HepG2 (cell line): ENCODE measurements around the gene ZNF556. TPM values are rescaled to one million over a fixed set of nuclear protein-coding genes. Genes with fewer than 3 reads are reported as not detected.

Experiments used
- BATF2 ChIP-seq: sonication (generic); formaldehyde crosslinking; IDR thresholded peaks from 2 replicates; pipeline ENCODE4 v1.8.0; 2022; ENCODE audit warnings: mild to moderate bottlenecking, missing genetic modification reagents, moderate library complexity
- BORCS8-MEF2B ChIP-seq: sonication (generic); formaldehyde crosslinking; IDR thresholded peaks from 2 replicates; pipeline ENCODE4 v1.8.0; 2022; ENCODE audit warnings: mild to moderate bottlenecking, missing genetic modification reagents
- DPF2 ChIP-seq: sonication (generic); formaldehyde crosslinking; IDR thresholded peaks from 2 replicates; pipeline ENCODE4 v1.4.0; 2020; ENCODE audit warnings: mild to moderate bottlenecking, low read depth, missing genetic modification reagents, borderline replicate concordance
- FIP1L1 ChIP-seq: fragments of 200-400 bp; formaldehyde crosslinking; IDR thresholded peaks from 2 replicates; pipeline ENCODE4 v1.6.1; 2018; ENCODE audit warnings: low read depth, mild to moderate bottlenecking, low read length, moderate library complexity, borderline replicate concordance; ENCODE audit not compliant: insufficient read depth
- GTF2F1 ChIP-seq: fragments of 150-350 bp; IDR thresholded peaks from 2 replicates; pipeline ENCODE4 v1.6.1; 2014; ENCODE audit warnings: low read length
- HCFC1 ChIP-seq: fragments of 150-350 bp; IDR thresholded peaks from 2 replicates; pipeline ENCODE4 v1.6.1; 2014; ENCODE audit warnings: low read depth, low read length
- NFAT5 ChIP-seq: sonication (generic); formaldehyde crosslinking; IDR thresholded peaks from 2 replicates; pipeline ENCODE4 v1.4.0; 2020; ENCODE audit warnings: missing genetic modification reagents
- POGZ ChIP-seq: sonication (generic); formaldehyde crosslinking; IDR thresholded peaks from 2 replicates; pipeline ENCODE4 v1.4.0; 2020; ENCODE audit warnings: mild to moderate bottlenecking, missing genetic modification reagents
- SRY ChIP-seq: sonication (generic); formaldehyde crosslinking; IDR thresholded peaks from 2 replicates; pipeline ENCODE4 v1.8.0; 2022; ENCODE audit warnings: mild to moderate bottlenecking, missing genetic modification reagents
- TRAFD1 ChIP-seq: sonication (generic); formaldehyde crosslinking; IDR thresholded peaks from 2 replicates; pipeline ENCODE4 v1.5.1; 2020; ENCODE audit warnings: missing genetic modification reagents, mild to moderate bottlenecking, borderline replicate concordance
- ZBED4 ChIP-seq: sonication (generic); formaldehyde crosslinking; IDR thresholded peaks from 2 replicates; pipeline ENCODE4 v1.4.0; 2020; ENCODE audit warnings: missing genetic modification reagents, borderline replicate concordance
- ZNF296 ChIP-seq: sonication (generic); formaldehyde crosslinking; conservative IDR thresholded peaks from 2 replicates; pipeline ENCODE4 v1.5.0; 2020; ENCODE audit warnings: mild to moderate bottlenecking, missing genetic modification reagents
- ZNF713 ChIP-seq: sonication (generic); formaldehyde crosslinking; IDR thresholded peaks from 2 replicates; pipeline ENCODE4 v1.4.0; 2020; ENCODE audit warnings: mild to moderate bottlenecking, missing genetic modification reagents
- ZSCAN29 ChIP-seq: sonication (generic); formaldehyde crosslinking; conservative IDR thresholded peaks from 2 replicates; pipeline ENCODE4 v1.4.0; 2020; ENCODE audit warnings: mild to moderate bottlenecking, missing genetic modification reagents
- ZZZ3 ChIP-seq: sonication (generic); formaldehyde crosslinking; IDR thresholded peaks from 2 replicates; pipeline ENCODE4 v1.4.0; 2020; ENCODE audit warnings: missing genetic modification reagents, mild to moderate bottlenecking, borderline replicate concordance
- polyA plus RNA-seq, 8 experiments: library from polyadenylated mRNA; depleted of rRNA in 3 of 8; stranded (reverse) in 7 of 8; unstranded in 1 of 8; fragments of >200 nt; fragmentation: Illumina TruSeq in 4 of 8; extraction: Trizol in 4 of 8; gene quantifications; 2 replicates each; pipeline versions ENCODE4 v1.2.1 to v1.2.3, GENCODE V29; 2011 to 2016; ENCODE audit warnings: low read depth in 4 of 8, missing spikeins in 1 of 8, mixed read lengths in 1 of 8; ENCODE audit not compliant: insufficient read depth in 1 of 8
- total RNA-seq, 5 experiments: library from RNA; depleted of rRNA; stranded (reverse); fragments of >200 nt; fragmentation: Illumina TruSeq; extraction: Trizol; gene quantifications; 2 replicates each; pipeline ENCODE4 v1.2.3, GENCODE V29; 2016; ENCODE audit warnings: low read depth in 1 of 5

The ZNF556 gene
- total and polyA plus RNA-seq, 2 of the 13 experiments (the other 11 are each of a cell fraction or from before 2014, with no cell fraction given), result 4.2 to 28.6 TPM

GRCh38 chr19:2900296-2901252 is 33.4 kb downstream of the ZNF556 start, which contains the start of gene ZNF57 (continued):
- TF ChIP-seq FIP1L1 (no peak), ZBED4 (CRISPR knock-in tag) (peak; percentile 18; the same call in 1 of the 2 replicates), ZZZ3 (no peak), BORCS8-MEF2B (CRISPR knock-in tag) (peak; percentile 93), GTF2F1 (no peak), ZNF713 (0 out of 2 replicates have a peak, but pooled peaks have one; percentile 12), TRAFD1 (CRISPR knock-in tag) (no peak), NFAT5 (CRISPR knock-in tag) (no peak), POGZ (CRISPR knock-in tag) (no peak), ZNF296 (CRISPR knock-in tag) (peak; percentile 79; the same call in 1 of the 2 replicates), DPF2 (no peak), ZSCAN29 (CRISPR knock-in tag) (no peak), HCFC1 (no peak; the same call in 1 of the 2 replicates), SRY (CRISPR knock-in tag) (peak; percentile 86), BATF2 (CRISPR knock-in tag) (peak; percentile 55; the same call in 1 of the 2 replicates)
